A549 (cell line): Measurements from ENCODE around the gene ADA.

ENCODE experiments used
- CTCF ChIP-seq: fragments of >200 bp; sonication (Bioruptor Twin); formaldehyde crosslinking; IDR thresholded peaks from 3 replicates; pipeline ENCODE4 v1.5.1; 2016
- EP300 ChIP-seq, 2 experiments: fragments of >200 bp; sonication (Bioruptor Twin); formaldehyde crosslinking; IDR thresholded peaks; 2 replicates in 1 of 2; 3 replicates in 1 of 2; pipeline ENCODE4 v1.6.1; 2016 to 2017
- FOSL2 ChIP-seq, 2 experiments: fragments of 450-650 bp in 1 of 2; fragments of >200 bp in 1 of 2; sonication (Bioruptor Twin) in 1 of 2; formaldehyde crosslinking; IDR thresholded peaks; 2 replicates each; pipeline versions ENCODE4 v1.5.0 to v1.6.1; 2016 to 2020; ENCODE audit warnings: mild to moderate bottlenecking in 1 of 2, moderate library complexity in 1 of 2
- JUN ChIP-seq, 2 experiments: fragments of >200 bp; sonication (Bioruptor Twin); formaldehyde crosslinking; IDR thresholded peaks; 2 replicates in 1 of 2; 3 replicates in 1 of 2; pipeline ENCODE4 v1.6.1; 2016 to 2017
- POLR2A ChIP-seq: IDR thresholded peaks from 2 replicates; pipeline ENCODE4 v1.6.1; 2012; ENCODE audit warnings: mild to moderate bottlenecking, low read length
- RFX5 ChIP-seq: fragments of 450-650 bp; IDR thresholded peaks from 2 replicates; pipeline ENCODE4 v1.7.1; 2014; ENCODE audit warnings: antibody characterized with exemption, mild to moderate bottlenecking, moderate library complexity
- USF2 ChIP-seq: fragments of 450-650 bp; IDR thresholded peaks from 2 replicates; pipeline ENCODE4 v1.6.1; 2014; ENCODE audit warnings: antibody characterized with exemption

- TF ChIP-seq EP300 (IDR thresholded peaks at IDR 0.05), result no peak
- TF ChIP-seq FOSL2 (IDR thresholded peaks at IDR 0.05), result no peak
- TF ChIP-seq FOSL2 (CRISPR knock-in tag; IDR thresholded peaks at IDR 0.05), result no peak
- no peak for TF ChIP-seq JUN (IDR thresholded peaks at IDR 0.05)
- TF ChIP-seq CTCF, result no peak
- no peak for TF ChIP-seq RFX5
- no peak for TF ChIP-seq POLR2A
- no peak for TF ChIP-seq USF2
These were observed 40.2 kb upstream of the ADA start for GRCh38 chr20:44691424-44692423.
